ENCODE measurements around the gene RNF224.
A peak's percentile ranks its signal among the peaks of the same experiment; 100 is the strongest.

RNF224 gene

GRCh38 chr9:137192448-137192780, 34.9 kb upstream of the RNF224 start:
- no peak for DNase-seq (ENCODE audit: low spot score)
- no peak for FAIRE-seq

- FAIRE-seq, result no peak
- DNase-seq (ENCODE audit: low spot score), result no peak
Measured at GRCh38 chr9:137192859-137193258, 34.4 kb upstream of the RNF224 start.

DNA sequence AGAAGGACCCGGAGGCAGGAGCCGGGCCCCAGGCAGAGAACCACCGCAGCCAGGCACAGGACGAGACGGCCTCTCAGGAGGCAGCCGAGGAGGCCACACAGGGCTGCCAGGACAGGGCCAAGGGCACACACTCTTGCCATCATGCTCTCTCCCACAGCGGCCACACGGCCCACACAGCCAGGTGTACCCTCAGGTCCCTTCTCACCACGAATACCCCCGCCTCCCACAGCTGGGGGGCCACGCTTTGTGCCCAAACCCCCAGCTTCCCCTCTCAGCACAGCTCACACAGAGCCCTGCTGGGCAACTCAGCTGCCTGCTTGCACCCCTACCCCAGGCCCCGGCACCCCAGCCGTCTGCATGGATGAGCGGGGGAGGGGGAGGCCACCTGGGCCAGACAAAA, 33.5 kb upstream of the RNF224 start:
- FAIRE-seq, result no peak
- DNase-seq (ENCODE audit: low spot score), result no peak

DNA sequence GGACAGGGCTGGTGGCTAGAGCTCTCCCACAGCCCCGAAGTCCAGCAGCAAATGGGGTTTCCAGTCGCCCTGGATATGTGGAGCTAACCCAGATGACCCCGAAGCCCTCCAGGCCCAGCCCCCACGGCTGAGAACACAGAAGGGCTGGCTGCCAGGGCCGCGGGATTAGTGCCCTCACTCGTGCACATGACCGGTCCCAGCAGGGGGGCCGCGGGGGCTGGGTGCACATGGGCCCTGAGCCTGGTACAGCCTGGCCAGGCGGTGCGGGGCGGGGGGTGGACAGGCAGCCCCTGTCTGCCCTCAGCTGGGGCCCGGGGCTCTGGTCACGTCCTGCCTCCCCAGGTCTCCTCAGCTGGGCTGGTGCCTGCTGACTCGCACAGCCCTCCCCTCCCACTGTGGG, 32.9 kb upstream of the RNF224 start:
- no peak for FAIRE-seq

GRCh38 chr9:137194909-137195308, 32.4 kb upstream of the RNF224 start:
- FAIRE-seq (no peak), DNase-seq (ENCODE audit: low spot score) (no peak)

More for the DNA sequence above, 32.9 kb upstream of the RNF224 start:
- no peak for DNase-seq (ENCODE audit: low spot score)

GRCh38 chr9:137195525-137196220, 31.6 kb upstream of the RNF224 start:
- no peak for DNase-seq (ENCODE audit: low spot score)
- no peak for FAIRE-seq

DNA sequence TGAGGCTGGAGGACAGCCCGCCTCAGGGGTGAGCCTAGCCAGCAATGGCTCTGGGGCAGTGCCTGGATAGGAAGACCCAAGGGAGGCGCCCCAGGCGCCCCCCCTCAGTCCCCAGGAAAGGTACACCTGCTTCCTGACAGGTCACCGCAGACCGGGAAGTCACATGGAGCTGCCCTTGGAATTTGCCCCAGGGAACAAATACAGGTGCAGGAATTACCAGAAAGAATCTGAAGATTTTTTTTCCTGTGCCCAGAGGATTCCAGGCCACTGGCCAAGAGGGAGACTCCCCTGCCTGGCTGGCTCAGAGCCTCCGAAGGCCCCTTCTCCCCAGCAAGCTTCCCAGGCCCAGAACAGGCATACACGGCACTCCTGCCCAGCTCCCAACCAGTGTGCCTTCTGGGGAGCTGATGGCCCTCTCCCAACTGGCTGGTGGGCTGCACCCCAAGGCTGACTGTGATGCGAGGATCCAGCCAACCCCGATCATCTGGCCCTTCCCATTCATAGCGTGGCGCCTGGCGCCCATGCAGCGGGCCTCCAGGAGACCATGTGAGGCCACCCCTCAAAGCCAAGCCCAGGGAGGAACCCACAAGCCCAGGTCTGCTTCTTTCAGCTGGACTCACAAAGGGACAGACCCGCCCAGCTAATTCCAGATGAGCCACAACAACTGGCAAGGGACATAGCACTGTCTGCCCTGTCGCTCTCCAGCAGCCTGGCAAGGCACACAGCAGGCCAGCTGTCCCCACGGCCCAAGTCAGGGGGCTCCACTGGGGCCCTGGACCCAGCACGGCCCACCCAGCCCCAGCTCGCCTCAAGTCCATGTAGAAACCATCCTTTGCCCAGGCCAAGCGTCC, 29.0 kb upstream of the RNF224 start:
- no peak for DNase-seq (ENCODE audit: low spot score)
- no peak for FAIRE-seq

GRCh38 chr9:137198902-137199283, 28.4 kb upstream of the RNF224 start:
- DNase-seq (ENCODE audit: low spot score) (no peak), FAIRE-seq (peak; percentile 5)

DNA sequence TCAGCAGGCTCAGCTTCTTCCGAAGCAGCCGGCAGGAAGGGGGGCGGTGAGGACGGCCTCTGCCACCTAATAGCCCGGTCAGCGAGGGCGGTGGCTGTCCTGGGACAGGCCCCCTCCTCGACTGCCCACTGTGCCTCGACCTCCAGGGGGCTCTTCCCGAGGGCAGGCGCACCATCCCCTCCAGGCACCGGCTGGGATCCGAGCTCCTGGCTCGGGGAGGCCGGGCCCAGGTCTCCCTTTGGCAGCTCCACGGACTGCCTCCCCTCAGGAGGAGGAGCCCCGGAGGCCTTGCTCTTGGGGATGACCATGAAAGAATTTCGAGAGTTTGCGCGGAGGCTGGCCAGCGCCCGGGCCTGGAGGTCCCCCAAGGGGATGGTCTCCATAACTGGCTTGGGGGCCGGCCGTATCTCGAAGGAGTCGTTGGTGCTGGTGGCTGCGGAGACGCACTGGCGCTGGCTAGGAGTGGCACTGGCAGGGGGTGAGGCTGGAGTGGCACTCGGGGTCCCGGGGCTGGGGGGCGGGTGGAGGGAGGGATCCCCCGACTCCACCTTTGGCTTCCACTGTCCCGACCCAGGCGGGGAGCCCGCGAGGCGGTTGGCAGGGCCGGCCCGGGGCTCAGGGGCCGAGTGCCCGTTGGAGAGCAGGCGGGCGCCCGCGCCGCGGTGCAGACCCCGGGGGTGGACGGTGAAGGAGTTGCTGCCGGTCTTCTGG, 27.7 kb upstream of the RNF224 start:
- DNase-seq (ENCODE audit: low spot score) (no peak), FAIRE-seq (no peak)

DNA sequence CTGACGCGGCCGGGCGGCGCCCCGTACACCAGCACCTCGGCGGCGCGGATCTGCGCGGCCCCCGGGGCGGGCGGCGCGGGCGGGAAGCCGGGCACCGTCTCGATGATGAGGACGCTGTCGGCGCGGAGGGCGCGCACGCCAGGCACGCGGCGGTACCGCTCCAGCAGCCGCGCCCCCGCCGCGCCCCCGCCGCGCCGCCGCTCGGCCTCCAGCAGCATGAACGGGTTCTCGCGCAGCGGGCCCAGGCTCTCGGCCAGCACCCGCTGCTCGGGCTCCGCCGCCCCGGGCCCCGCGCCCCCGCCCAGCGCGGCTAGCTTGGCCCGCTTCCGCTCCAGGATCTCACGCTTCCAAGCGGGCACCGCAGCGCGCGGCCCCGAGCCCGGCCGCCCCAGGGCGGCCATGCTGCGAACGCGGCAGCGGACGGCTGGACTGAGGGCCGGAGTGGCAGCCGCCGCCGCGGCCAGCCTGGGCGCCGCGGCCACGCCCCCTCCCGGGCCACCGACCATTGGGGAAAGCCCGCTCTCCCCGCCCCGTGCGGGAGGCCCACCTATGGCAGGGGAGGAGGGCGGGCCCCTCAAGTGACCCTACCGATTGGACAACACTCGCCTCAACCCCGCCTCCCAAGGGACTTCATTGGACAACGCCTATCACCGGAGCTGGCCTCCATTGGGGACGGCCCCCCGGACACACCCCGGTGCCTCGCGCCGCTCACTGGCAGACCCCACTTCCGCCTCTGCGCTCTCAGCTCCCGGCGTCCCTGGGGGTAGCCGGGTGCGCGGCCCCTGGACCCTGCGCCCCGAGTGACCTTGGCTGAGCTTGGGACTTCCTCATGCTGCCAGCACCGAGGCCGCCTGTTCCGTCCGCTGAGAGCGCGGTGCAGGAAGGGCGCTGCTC, 26.7 kb upstream of the RNF224 start, which contains the start of gene TPRN:
TSS of gene TPRN (minus strand) at position 431 of the 894 bp plus-strand sequence. CDS start at position 401, 30 bp downstream.
- peak; percentile 100 for DNase-seq (ENCODE audit: low spot score)
- peak; percentile 92 for FAIRE-seq

DNA sequence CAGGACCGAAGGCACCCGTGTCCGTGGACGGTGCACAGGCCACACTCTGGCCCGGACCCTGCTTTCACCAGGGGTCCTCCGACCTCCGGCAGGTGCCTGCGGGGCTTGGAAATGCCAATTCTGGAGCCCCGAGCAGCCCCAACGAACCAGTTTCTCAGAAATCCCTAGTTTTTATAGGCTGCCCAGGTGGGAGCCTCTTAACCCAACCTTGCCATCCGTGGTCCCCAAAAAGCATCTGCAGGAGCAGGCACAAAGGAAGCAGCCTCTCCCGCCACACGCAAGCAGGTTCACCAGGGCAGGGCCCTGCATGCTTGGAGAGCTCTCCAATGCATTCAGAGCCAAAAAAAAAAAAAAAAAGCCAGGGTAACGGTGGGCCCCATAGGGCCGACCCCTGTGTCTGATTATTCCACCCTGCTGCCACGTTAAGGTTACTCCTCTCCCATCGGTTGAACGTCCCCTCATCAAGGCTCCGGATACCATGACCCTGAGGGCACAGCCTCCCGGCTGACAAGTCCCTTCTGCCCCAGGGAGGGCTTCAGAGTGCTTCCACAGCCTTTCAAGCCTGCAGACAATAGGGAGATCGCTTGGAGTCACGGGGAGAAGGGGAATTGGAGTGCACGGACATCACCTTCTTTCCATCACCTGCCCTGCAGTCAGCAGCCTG, 26.0 kb upstream of the RNF224 start:
- FAIRE-seq (no peak), DNase-seq (ENCODE audit: low spot score) (no peak)

GRCh38 chr9:137202966-137203365, 24.3 kb upstream of the RNF224 start:
- DNase-seq (ENCODE audit: low spot score) (no peak), FAIRE-seq (no peak)

DNA sequence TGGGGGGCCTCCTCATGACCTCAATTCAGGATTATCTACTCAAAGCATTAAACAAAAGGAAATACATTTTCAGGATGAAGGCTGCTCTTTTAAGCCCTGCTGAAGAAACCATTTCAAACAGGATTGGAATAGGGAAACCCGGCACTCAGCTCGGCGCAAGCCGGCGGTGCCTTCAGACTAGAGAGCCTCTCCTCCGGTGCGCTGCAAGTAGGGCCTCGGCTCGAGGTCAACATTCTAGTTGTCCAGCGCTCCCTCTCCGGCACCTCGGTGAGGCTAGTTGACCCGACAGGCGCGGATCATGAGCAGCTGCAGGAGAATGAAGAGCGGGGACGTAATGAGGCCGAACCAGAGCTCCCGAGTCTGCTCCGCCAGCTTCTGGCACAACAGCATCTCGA, 22.6 kb upstream of the RNF224 start:
- FAIRE-seq, result no peak
- DNase-seq (ENCODE audit: low spot score), result no peak

DNA sequence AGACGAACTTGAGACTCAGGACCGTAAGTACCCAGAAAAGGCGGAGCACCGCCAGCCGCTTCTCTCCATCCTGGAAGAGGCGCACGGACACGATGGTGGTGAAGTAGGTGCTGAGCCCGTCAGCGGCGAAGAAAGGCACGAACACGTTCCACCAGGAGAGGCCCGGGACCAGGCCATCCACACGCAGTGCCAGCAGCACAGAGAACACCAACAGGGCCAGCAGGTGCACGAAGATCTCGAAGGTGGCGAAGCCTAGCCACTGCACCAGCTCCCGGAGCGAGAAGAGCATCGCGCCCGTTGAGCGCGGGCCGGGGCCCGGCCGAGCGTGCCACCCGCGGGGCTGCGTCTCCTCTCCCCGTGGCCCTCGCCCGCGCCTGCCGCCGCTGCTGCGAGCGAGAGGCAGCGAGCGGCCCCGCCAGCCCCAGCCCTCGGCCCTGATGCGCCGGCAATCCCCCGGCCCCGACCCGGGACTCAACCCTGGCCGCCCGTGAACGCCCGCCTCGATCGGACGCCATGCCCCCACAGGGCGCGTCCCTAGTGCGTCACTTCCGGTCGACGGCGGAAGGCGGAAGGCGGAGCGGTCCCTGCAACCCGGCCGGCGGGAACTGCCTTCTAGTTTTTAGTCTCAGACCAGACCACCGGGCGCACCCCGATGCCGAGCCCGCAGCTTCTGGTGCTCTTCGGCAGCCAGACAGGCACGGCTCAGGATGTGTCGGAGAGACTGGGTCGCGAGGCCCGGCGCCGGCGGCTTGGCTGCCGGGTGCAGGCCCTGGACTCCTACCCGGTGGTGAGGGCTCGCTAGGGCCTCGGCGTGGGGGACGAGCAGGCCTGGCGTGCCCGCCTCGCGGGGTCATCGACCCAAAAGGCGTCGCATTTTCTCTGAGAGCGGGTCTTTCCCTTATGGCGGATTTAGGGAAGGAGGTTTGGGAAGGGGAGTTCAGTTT, 21.9 kb upstream of the RNF224 start, which contains the start of the genes NDOR1 and TMEM203:
TSS of gene NDOR1 (plus strand) at position 575 of the 944 bp plus-strand sequence. CDS start at position 653, 78 bp downstream.
TSS of gene TMEM203 (minus strand) at position 523 of the 944 bp plus-strand sequence. CDS start at position 289, 234 bp downstream.
- peak; percentile 92 for DNase-seq (ENCODE audit: low spot score)
- FAIRE-seq, result peak; percentile 37

DNA sequence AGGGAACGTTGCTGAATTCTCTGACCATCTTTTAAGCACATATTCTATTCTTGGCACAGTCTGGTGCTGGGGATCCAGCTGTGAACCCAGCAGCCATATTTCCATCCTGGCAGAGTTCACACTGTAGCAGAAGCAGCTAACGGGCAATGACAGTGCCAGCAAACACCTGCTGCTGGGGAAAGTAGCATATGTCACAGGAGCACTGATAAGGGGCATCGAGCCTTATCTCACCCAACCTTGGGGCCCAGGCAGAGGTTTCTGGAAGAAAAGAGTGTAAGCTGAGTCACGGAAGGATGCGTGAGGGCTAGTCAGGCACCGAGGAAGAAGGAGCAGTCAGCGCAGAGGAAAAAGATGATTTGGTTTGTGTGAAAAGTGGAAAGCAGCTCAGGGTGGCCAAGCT, 20.7 kb upstream of the RNF224 start:
- FAIRE-seq, result no peak

GRCh38 chr9:137211532-137211931, 15.8 kb upstream of the RNF224 start:
- no peak for FAIRE-seq
- DNase-seq (ENCODE audit: low spot score), result no peak

More for the DNA sequence above, 20.7 kb upstream of the RNF224 start:
- no peak for DNase-seq (ENCODE audit: low spot score)

GRCh38 chr9:137212520-137212919, 14.8 kb upstream of the RNF224 start:
- DNase-seq (ENCODE audit: low spot score) (no peak), FAIRE-seq (no peak)

DNA sequence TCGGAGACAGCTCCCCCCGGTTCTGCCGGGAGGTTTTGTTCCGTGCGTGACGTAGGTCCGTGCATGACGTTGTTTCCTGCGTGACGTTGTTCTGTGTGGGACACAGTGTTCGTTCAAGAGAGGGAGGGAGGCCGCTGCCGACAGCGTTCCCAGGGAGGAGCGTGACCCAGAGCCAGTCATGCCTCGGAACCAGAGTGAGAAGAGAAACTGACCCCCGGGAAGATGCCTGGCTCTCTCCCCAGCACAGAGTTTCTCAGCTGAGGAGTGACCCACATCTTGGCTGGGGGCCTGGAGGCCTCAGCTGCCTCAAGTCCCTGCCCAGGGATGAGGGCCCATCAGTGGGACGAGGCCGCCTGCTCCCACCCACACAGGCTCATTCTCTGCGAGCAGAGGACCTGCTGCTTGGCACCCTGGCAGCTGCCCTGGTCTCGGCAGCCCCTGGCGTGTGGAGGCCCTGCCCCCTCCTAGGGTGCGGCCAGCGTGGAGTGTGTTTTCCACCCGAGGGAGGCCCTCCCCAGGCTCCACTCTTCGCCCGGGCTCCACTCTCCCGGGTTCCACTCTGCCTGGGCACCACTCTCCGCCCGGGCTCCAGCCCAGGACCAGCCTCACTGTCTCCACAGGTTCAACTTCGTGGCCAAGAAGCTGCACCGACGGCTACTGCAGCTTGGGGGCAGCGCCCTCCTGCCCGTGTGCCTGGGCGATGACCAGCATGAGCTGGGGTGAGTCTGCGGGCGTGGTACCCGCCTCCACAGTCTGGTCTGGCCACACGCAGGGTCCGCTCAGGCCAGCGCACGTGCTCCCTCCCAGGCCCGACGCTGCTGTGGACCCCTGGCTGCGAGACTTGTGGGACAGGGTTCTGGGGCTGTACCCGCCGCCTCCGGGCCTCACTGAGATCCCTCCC, 13.9 kb upstream of the RNF224 start:
- FAIRE-seq, result no peak
- DNase-seq (ENCODE audit: low spot score), result no peak

All from urothelium cell line (cell line).